RWPE1 (cell line): ENCODE data around the gene PSTK.

ENCODE experiments used
- CTCF ChIA-PET: fragments of 350-600 bp; sonication (Branson Sonifier 250); formaldehyde crosslinking; extraction: SDS; loops from one replicate; lab custom pipeline; 2021; lab: Yijun Ruan, JAX
- POLR2A ChIA-PET: fragments of 400-600 bp; formaldehyde crosslinking; extraction: SDS; loops from one replicate; lab custom pipeline; 2020; ENCODE audit warnings: antibody characterized with exemption; ENCODE audit not compliant: low non-redundant PET; lab: Yijun Ruan, JAX
- DNase-seq: peaks from one replicate; pipeline ENCODE4 v3.0.0; 2012; ENCODE audit warnings: low spot score
- H3K27ac ChIP-seq: fragments of 450-650 bp; 2 replicates; pipeline ENCODE4 v1.5.1; 2017
- CTCF ChIP-seq: fragments of 450-650 bp; conservative IDR thresholded peaks from 2 replicates; pipeline ENCODE4 v1.5.1; 2017; ENCODE audit warnings: low read depth, mild to moderate bottlenecking

Gene PSTK

GRCh38 chr10:122997864-122998263, 17.7 kb downstream of the PSTK start:
- no peak for TF ChIP-seq CTCF
- ChIA-PET POLR2A (no interaction called here), CTCF (interaction anchor here (0.6 kb wide), 1 partner anchor 8 kb away, joined by 3 read pairs; no protein-coding TSS in a partner anchor)
- no peak overlapping the region for H3K27ac ChIP-seq
- no peak for DNase-seq

- ChIA-PET CTCF (interaction anchor here (0.7 kb wide), 1 partner anchor 580 kb away, joined by 3 read pairs; no protein-coding TSS in a partner anchor), POLR2A (no interaction called here)
- H3K27ac ChIP-seq, result no peak overlapping the region
- DNase-seq, result no peak
- no peak for TF ChIP-seq CTCF
These were observed 18.2 kb downstream of the PSTK start for GRCh38 chr10:122998360-122998917.

- no peak overlapping the region for H3K27ac ChIP-seq
- DNase-seq, result no peak
- TF ChIP-seq CTCF, result no peak
- CTCF ChIA-PET, result interaction anchor here (0.7 kb wide), 1 partner anchor 580 kb away, joined by 3 read pairs; no protein-coding TSS in a partner anchor
- POLR2A ChIA-PET, result no interaction called here
These were observed 18.7 kb downstream of the PSTK start for GRCh38 chr10:122998934-122999333.

GRCh38 chr10:122999347-122999746, 19.1 kb downstream of the PSTK start:
- DNase-seq, result no peak
- CTCF ChIA-PET, result interaction anchor here (0.7 kb wide), 1 partner anchor 579 kb away, joined by 3 read pairs; no protein-coding TSS in a partner anchor
- TF ChIP-seq CTCF, result no peak
- POLR2A ChIA-PET, result interaction anchor here (0.7 kb wide), 1 partner anchor 9 kb away, joined by 5 read pairs; the partner anchor contains the start of gene IKZF5
- H3K27ac ChIP-seq, result no peak overlapping the region

GRCh38 chr10:123000155-123000554, 20.0 kb downstream of the PSTK start:
- H3K27ac ChIP-seq, result no peak overlapping the region
- TF ChIP-seq CTCF, result no peak
- ChIA-PET CTCF (interaction anchor here (0.6 kb wide), 1 partner anchor 1208 kb away, joined by 3 read pairs; no protein-coding TSS in a partner anchor), POLR2A (interaction anchor here (0.7 kb wide), 1 partner anchor 8 kb away, joined by 5 read pairs; the partner anchor contains the start of gene IKZF5)
- DNase-seq, result no peak

- CTCF ChIA-PET, result no interaction called here
- no peak overlapping the region for H3K27ac ChIP-seq
- no peak for DNase-seq
- TF ChIP-seq CTCF, result no peak
- POLR2A ChIA-PET, result no interaction called here
These were observed 21.2 kb downstream of the PSTK start for GRCh38 chr10:123001370-123001769.
